Stimulated activated CD4-positive, alpha-beta T cell treated with anti-CD3 and anti-CD28 coated beads, Interleukin-2, amount 100 ng/mL, for 4 hours (primary cell): Measurements from ENCODE around the gene EIF3M.
"Not testable (repeated sequence)": the region's sequence is repeated elsewhere in the genome, so short reads cannot be mapped to it uniquely, and the experiment has no call there.

Source experiments
- DNase-seq: peaks from one replicate; pipeline ENCODE4 v3.0.0-alpha.2; 2020; ENCODE audit warnings: low read depth

The EIF3M gene

DNA sequence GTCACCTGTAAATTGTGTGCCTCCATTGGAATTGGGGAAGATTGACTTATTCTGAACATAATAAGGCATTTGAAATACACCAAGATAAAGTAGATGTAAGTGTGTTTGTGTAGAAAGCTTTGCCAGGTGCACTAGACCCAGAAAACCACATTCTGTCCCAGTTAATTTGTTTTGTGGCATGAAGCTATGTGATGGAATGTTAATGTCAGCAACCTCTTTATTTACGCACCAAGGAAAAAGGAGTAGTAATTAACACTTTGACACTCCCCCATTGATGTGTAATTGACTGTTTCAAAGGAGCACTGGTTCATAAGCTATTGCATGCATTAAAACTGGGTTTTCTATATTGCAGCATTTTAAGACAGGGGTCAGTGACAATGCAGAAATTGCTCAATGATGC, 14.3 kb downstream of the EIF3M start:
- DNase-seq, result no peak

DNA sequence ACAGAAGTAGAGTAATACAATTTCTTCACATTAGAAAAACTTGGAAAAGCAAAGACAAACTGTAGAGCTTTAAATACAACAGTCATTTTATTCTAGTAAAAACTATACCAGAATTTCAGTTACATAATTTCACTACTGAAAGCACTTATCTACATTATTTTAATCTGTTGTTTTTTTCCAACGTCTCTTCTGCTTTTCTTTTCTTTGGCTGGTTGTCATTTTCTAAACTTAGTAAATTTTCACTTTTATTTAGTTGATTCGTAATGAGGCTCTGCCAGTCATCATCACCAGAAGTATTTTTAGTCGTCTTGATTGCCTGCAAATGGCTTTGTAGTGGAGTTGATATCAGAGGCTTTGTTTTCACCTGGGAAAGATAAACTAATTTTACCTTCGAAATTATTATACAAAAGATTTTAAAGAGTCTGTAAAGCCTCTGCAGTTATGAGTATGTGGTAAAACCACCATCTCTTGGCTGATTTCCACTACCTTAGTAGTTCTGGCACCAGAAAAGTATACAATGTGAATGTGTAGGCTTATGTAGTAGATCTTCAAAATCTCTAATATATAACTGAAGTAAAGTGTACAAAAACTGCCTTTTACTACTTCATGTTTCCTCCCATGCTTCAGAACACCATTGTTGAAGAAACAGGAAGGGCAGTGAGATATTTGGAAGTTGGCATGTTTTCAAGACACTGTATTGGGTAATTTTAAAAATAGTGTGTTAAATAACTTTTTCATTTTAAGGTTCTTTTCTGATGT, 19.2 kb downstream of the EIF3M start:
- DNase-seq, result no peak

DNA sequence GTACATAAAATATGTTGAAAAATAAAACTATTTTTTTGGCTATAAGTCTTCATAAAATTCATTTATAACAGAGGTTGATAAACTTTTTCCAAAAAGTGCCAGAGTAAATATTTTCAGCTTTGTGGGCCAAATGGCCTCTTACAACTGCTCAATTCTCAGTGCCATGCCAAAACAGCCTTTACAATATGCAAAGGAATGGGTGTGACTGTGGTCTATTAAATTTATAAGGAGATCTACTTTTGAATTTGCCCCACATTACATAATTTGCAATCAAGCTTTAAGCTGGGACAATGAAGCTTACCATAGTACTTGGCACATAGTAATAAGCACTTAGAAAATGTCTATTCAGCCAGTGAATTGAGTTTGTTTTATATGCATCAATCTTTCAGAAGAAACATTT, 22.6 kb downstream of the EIF3M start:
- DNase-seq, result no peak

DNA sequence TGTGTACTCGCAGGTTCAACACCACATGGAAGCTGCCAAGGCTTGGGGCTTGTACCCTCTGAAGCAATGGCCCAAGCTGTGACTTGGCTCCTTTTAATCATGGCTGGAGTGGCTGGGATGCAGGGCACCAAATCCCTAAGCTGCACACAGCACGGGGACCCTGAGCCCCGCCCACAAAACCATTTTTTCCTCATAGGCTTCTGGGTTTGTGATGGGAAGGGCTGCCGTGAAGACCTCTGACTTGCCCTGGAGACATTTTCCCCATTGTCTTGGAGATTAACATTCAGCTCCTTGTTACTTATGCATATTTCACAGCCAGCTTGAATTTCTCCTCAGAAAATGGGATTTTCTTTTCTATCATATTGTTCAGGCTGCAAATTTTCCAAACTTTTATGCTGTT, 25.2 kb downstream of the EIF3M start:
- DNase-seq, result not testable (repeated sequence)

DNA sequence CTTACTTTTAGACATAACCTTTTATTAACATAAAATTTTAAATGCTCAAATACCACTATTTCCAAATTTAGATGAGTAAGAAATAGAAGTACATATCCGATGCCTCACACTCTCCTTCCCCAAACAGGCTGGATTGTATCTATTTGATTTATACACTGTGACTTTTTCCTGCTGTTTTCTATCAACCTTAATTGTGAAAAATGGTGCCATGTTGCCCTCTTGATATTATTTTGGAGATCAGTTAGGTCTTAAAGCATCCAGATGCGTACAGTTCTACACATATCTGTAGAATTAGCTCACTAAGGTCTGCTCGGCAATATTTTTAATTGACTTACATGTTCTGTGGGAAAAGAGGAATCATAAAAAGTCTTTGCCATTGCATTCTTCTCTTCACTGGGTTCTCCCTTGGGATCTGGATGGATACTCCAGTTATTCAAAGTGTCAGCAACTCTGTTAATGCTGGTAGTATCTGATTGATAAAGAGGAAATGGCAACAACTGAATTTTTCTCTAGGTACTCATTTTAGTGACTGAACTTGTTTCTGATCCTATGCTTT, 27.2 kb downstream of the EIF3M start:
- no peak for DNase-seq

DNA sequence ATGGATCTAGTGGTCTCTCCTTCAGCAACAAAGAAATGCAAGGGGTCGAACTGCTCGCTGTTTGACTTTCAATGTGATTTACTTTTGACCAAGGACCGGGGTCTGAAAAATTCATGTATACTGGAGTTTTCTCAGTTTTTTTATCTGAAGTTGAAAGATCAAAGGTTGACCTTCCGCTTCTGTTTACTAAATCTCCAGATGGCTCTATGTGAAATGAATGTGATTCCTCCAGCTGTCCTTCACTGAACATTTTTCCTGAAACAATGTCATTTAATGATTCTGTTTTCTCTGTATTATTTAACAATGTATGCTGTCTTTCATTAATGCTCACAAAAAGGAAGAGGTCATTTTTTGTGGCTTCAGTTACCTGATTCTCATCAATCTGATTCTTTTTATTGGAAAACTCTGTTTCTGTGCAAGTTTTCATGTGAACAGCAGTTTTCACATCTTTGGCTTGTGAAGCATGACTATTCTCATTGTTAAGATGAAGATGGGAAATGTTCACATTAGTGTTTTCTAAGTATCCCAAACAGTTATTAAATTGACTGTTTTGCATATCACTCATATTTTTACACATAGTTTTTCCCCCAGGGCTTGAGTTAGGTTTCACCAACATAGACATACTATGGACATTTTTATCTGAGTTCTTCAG, 30.0 kb downstream of the EIF3M start:
- DNase-seq, result no peak

DNA sequence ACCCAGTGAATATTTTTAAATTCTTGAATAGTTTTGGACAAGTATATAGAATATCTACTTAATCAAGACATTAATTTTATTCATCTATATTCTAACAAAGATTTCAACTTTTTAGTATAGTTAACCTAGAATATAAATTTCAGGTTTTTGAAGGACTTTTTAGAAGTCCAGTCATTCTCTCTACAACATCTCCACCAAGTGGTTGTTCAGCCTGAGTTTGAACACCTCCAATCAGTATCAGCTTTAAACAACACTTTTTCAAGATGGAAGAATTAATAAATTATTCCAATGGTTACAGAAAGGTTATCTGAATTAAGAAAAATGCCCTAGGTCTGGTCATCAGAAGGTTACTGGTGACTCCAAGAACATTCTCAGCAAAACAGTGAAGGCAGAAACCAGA, 31.8 kb downstream of the EIF3M start:
- no peak for DNase-seq

DNA sequence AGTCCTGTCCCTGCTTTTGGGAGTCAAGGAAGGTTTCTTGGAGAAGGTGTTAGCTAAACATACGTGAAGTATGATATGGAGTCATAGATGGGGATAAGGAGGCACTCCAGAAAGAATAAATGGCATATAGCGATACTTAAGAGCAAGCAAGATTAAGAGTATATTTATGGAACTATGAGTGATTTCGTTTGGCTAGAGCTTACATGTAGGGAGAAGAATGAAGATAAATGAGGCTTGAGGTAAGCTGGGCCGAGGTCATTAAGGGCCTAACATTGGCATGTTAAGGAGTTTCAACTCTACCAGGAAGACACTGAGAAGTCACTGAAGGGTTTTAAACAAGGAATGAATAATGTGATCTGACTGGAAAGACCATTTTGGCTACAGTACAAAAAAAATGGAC, 33.3 kb downstream of the EIF3M start:
- DNase-seq, result no peak

DNA sequence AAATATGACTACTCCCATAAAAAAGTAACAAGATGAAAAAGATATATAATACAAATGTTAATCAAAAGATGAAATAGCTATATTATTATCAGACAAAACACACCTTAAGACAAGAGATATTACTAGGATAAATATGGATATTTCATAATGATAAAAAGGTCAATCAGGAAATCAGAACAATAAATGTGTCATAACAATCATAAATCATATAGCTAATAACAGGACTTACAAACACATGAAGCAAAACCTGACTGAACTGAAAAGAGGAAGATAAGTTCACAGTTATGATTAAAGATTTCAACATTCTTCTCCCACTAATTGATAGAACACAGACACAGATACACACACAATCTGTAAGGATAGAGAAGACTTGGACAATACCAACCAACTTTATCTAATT, 47.2 kb downstream of the EIF3M start:
- no peak for DNase-seq

DNA sequence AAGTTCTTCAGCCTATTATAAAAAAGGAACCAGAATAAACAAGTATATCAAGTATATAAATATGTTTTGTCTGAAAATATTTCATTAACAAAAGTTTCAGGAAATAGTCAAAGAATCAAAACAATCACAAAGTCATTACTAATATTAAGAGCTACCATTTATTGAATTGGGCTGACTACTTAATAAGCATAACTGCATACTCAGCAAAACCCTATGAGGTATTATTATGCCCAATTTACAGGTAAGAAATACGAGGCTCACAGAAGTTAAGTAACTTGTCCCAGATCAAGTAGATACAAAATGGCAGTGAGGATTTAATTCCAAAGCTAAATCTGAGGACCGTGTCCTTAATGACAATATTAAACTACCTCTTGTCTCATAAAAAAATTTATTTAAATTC, 52.2 kb downstream of the EIF3M start:
- no peak for DNase-seq

DNA sequence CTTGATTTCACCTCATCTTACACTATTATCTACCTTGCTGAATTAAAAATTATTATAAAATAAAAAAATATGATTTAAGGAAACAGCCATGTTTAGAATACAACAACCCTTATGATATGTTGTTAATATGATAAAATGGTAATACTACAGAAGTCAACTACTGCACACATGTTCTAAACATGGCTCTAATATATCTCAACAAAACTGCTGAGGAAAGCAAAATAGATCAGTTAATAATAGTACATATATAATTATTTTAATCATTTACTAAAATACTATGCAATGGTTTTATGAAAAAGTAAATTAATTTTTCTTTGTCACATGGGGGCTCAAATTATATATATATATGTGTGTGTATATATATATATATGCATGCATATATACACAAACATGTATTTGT, 57.7 kb downstream of the EIF3M start:
- DNase-seq, result no peak

DNA sequence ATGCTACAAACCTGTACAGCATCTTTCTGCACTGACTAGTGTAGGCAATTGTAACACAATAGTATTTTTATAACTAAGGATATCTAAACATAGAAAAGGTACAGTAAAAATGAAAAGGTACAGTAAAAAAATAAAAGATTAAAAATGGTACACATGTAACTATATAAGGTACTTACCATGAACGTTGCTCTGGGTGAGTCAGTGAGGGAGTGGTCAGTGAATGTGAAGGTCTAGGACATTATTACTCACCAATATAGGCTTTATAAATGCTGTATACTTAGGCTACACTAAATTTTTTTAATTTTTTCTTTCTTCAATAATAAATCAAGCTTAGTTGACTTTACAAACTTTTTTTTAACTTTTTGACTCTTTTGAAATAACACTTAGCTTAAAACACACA, 59.9 kb downstream of the EIF3M start:
- DNase-seq, result no peak
